ENCODE results near the gene ADAMTS6. TPM values are rescaled to one million over a fixed set of nuclear protein-coding genes. Genes with fewer than 3 reads are reported as not detected.

Gene ADAMTS6
- polyA plus RNA-seq, 2 of the 4 experiments (the other 2 are of a cell fraction) = 0.22 to 0.66 TPM

- no peak overlapping the region for H3K4me3 ChIP-seq
- WGBS (ENCODE audit: missing lambda C conversion rate) = 26% methylated on average over 1 of the region's 1 CpG
- FAIRE-seq (no peak), DNase-seq (ENCODE audit: low read depth in 1 of 2, low spot score in 1 of 2) (no peak), ATAC-seq (no peak)
- H3K4me1 ChIP-seq = no peaks in the 10 kb centered on the region
- H3K9me3 ChIP-seq = no peaks in the 10 kb centered on the region
- H3K4me2 ChIP-seq = no peak overlapping the region
- TF ChIP-seq TFCP2L1 (CRISPR knock-in tag; IDR thresholded peaks at IDR 0.05) (no peak), RCOR1 (IDR thresholded peaks at IDR 0.05; ENCODE audit: low read depth, low read length) (no peak), POLR2A (IDR thresholded peaks at IDR 0.05; ENCODE audit: low read length) (no peak), CHD2 (IDR thresholded peaks at IDR 0.05; ENCODE audit: low read length, partially characterized antibody) (no peak), BHLHE40 (IDR thresholded peaks at IDR 0.05; ENCODE audit: low read depth, low read length) (no peak), POLR2AphosphoS2 (conservative IDR thresholded peaks at IDR 0.05; ENCODE audit: low read length) (no peak), EP300 (IDR thresholded peaks at IDR 0.05) (no peak), HES2 (IDR thresholded peaks at IDR 0.05) (no peak), NR3C1 (IDR thresholded peaks at IDR 0.05) (no peak), MAZ (IDR thresholded peaks at IDR 0.05; ENCODE audit: borderline replicate concordance, low read depth, low read length) (no peak), TP53 (CRISPR knock-in tag; IDR thresholded peaks at IDR 0.05) (no peak), HEYL (CRISPR knock-in tag; IDR thresholded peaks at IDR 0.05) (no peak), PHF8 (IDR thresholded peaks at IDR 0.05; ENCODE audit: borderline replicate concordance, low read depth) (no peak), GATA3 (IDR thresholded peaks at IDR 0.05; ENCODE audit: borderline replicate concordance) (no peak), HOXB13 (CRISPR knock-in tag; IDR thresholded peaks at IDR 0.05; ENCODE audit: low read depth) (no peak), HOXB5 (CRISPR knock-in tag; IDR thresholded peaks at IDR 0.05) (no peak), USF2 (IDR thresholded peaks at IDR 0.05) (no peak), JUNB (IDR thresholded peaks at IDR 0.05) (no peak)
- no peak overlapping the region for H3K27ac ChIP-seq
- POLR2A ChIA-PET = no interaction called here
- CTCF ChIA-PET = no interaction called here
Measured at GRCh38 chr5:65276178-65276890, 205.4 kb downstream of the ADAMTS6 start.

GRCh38 chr5:65271906-65272305, 209.8 kb downstream of the ADAMTS6 start:
- no peaks in the 10 kb centered on the region for H3K4me1 ChIP-seq
- no peaks in the 10 kb centered on the region for H3K9me3 ChIP-seq
- H3K27ac ChIP-seq = no peak overlapping the region
- no peak overlapping the region for H3K4me3 ChIP-seq
- ChIA-PET POLR2A (no interaction called here), CTCF (no interaction called here)
- TF ChIP-seq POLR2A (IDR thresholded peaks at IDR 0.05; ENCODE audit: low read length) (no peak), KDM5A (IDR thresholded peaks at IDR 0.05) (no peak), NR3C1 (IDR thresholded peaks at IDR 0.05) (no peak), FOSB (CRISPR knock-in tag; IDR thresholded peaks at IDR 0.05) (no peak), GATA3 (IDR thresholded peaks at IDR 0.05; ENCODE audit: borderline replicate concordance) (no peak), ZFP36 (IDR thresholded peaks at IDR 0.05; ENCODE audit: borderline replicate concordance, partially characterized antibody) (no peak), BCL3 (IDR thresholded peaks at IDR 0.05) (no peak), ELK1 (IDR thresholded peaks at IDR 0.05; ENCODE audit: low read depth, low read length) (no peak), CHD2 (IDR thresholded peaks at IDR 0.05; ENCODE audit: low read length, partially characterized antibody) (no peak), MAFK (IDR thresholded peaks at IDR 0.05; ENCODE audit: partially characterized antibody) (no peak), ZNF302 (CRISPR knock-in tag; IDR thresholded peaks at IDR 0.05) (no peak), E2F6 (IDR thresholded peaks at IDR 0.05; ENCODE audit: borderline replicate concordance, low read depth) (no peak), JUNB (IDR thresholded peaks at IDR 0.05) (no peak), ZC3H11A (IDR thresholded peaks at IDR 0.05) (no peak)
- no peak for ATAC-seq
- H3K4me2 ChIP-seq = no peak overlapping the region
- DNase-seq (ENCODE audit: low read depth in 1 of 2, low spot score in 1 of 2) = no peak
- no peak for FAIRE-seq
- WGBS (ENCODE audit: missing lambda C conversion rate) = 80% methylated on average over 1 of the region's 1 CpG
